NCI-H1048 (cell line): ENCODE data around the gene CYP1B1.
"Not testable (repeated sequence)": the region's sequence is repeated elsewhere in the genome, so short reads cannot be mapped to it uniquely, and the experiment has no call there.

Experiments used
- DNase-seq: peaks from one replicate; lab custom pipeline; 2025; lab: John Stamatoyannopoulos, UW

Gene CYP1B1

GRCh38 chr2:38032946-38033345 lies 43.0 kb downstream of the CYP1B1 start:
- no peak for DNase-seq

DNA sequence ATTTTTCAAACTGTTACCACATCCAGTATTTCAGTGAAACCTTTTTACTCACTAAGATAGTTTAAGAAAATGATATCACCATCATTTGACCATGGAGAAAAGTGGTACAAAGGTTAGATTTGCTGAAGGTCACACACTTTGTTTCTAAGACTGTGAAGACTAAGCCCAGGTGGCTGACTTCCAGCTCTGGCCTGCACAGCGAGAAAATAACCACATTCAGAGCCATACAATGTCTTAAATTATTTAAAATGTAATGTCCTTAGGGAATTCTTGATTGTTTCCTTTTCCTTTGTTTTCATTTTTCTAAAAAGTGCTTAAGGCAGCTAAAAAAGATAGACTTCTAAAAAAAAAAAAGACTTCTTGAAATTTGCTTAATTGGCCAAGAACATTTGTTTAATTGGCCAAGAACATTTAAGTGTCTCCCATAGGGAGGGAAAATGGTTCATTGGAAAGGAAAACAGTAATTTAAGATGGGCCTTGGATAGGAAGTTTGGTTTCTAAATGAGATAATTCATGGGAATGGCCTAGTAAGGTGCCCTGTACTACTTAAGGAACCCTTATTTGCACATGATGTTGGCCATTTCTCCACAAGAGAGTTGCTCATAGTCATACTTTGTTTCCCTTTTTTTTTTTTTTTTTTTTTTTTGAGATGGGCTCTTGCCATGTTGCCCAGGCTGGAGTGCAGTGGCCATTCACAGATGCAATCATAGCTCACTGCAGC lies 45.2 kb downstream of the CYP1B1 start:
- DNase-seq: no peak

DNA sequence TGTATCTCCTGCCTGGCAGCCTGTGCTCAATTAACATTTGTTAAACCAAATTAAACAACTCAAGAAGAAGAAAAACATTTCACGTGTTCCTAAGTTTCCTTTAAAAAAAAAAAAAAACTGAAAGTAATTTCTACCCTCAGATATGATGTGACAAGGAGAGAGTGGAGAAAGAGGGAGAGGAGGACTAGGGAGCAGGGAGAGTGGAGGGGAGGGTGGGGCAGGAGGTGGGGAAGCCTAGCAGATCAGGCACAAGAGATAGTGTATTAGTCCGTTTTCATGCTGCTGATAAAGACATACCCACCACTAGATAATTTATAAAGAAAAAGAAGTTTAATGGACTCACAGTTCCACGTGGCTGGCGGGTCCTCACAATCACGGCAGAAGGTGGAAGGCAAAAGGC lies 46.4 kb downstream of the CYP1B1 start:
- DNase-seq: no peak

DNA sequence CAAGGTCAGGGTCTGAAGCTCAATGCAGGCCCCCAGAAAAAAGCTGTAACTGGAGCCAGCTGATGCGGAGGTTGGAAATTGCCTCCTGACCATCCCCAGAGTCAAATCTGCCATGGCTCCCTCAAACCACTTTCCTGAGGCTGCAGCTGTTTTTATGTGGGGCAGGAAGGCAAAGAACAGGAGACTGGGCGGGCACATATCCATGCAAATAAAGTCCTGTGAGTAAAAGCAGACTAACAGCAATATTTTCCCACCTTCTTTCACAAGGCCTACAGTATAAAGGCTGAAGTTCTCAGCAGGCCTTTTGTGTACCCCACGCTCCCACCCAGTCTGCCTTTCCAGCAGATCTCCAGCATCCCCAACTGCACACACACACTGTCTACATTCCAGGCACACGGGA lies 47.1 kb downstream of the CYP1B1 start:
- no peak for DNase-seq

- no peak for DNase-seq
Observed at GRCh38 chr2:38026846-38027245, 49.1 kb downstream of the CYP1B1 start.

DNA sequence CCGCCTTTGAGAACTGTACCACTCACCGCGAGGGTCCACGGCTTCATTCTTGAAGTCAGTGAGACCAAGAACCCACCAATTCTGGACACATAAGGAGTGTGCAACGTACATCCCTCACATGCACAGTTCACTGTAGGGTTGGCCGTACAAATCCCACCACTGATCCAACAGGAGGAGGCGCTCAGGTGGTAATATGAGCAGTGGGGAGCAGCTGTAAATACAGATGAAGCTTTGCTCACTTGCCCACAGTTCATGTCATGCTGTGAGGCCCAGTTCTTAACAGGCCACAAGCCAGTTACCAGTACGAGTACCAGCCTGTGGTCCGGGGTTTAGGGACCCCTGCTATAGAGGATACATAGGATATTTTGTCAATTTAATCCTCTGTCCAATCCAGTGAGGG lies 54.4 kb downstream of the CYP1B1 start:
- no peak for DNase-seq

GRCh38 chr2:38020359-38021069 lies 55.4 kb downstream of the CYP1B1 start:
- DNase-seq: not testable (repeated sequence)

GRCh38 chr2:38017836-38018235 lies 58.1 kb downstream of the CYP1B1 start:
- DNase-seq: no peak
